Measurements from ENCODE around the gene TTN.

The TTN gene

DNA sequence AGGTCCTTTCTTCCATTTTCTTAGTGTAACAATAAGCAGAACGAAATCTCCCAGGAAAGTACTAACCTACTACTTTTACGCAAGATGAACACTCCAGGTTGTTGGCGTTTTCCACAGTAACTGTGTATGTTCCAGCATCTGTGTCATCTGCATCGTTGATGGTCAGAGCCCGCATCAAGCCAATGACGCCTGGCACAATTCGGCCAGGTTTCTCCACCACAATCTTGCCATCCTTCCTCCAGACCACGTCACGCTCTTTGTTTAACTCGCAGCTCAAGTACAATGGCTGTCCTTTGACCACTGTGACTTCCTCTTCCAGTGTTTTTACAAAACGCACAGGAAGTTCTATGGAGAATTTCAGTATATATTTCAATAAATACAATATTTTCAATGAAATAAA is 171.3 kb downstream of the TTN start:
- no peak overlapping the region for H3K27ac ChIP-seq
- in situ Hi-C loops (cut with HindIII; ENCODE audit: low pct_ligation_motif_present, low sequenced_read_pairs) = no loop called here
- H3K36me3 ChIP-seq (replicated peaks) = no peaks in the 10 kb centered on the region
- TF ChIP-seq, protein P1, sequence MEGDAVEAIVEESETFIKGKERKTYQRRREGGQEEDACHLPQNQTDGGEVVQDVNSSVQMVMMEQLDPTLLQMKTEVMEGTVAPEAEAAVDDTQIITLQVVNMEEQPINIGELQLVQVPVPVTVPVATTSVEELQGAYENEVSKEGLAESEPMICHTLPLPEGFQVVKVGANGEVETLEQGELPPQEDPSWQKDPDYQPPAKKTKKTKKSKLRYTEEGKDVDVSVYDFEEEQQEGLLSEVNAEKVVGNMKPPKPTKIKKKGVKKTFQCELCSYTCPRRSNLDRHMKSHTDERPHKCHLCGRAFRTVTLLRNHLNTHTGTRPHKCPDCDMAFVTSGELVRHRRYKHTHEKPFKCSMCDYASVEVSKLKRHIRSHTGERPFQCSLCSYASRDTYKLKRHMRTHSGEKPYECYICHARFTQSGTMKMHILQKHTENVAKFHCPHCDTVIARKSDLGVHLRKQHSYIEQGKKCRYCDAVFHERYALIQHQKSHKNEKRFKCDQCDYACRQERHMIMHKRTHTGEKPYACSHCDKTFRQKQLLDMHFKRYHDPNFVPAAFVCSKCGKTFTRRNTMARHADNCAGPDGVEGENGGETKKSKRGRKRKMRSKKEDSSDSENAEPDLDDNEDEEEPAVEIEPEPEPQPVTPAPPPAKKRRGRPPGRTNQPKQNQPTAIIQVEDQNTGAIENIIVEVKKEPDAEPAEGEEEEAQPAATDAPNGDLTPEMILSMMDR (IDR thresholded peaks at IDR 0.05; ENCODE audit: low read depth, low read length, missing control alignments) = no peak
- DNase-seq = no peak
- H3K4me3 ChIP-seq (ENCODE audit: low read depth, low read length) = no peak overlapping the region
- H3K27me3 ChIP-seq (replicated peaks) = no peaks in the 10 kb centered on the region

DNA sequence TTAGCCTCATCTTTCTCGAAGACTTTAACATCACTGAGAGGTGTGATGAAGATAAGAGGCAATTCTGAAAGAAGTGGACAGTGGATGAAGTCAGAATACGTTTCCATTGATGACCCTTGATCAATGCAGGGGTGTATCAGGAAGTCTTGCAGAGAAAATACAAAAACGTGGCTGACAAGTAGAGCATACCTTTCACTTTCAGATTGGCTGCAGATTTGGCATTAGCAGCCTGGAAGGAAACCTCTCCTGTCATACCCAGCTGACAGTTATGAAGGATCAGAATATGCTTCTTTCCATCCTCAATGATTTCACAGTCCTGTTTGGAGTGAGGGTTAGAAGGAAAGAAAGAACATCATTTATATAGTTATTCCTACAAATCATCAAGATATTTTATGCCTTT is 174.5 kb downstream of the TTN start:
- H3K4me3 ChIP-seq (ENCODE audit: low read depth, low read length) = no peak overlapping the region
- TF ChIP-seq, protein P1 (IDR thresholded peaks at IDR 0.05; ENCODE audit: low read depth, low read length, missing control alignments) = no peak
- no peaks in the 10 kb centered on the region for H3K27me3 ChIP-seq (replicated peaks)
- in situ Hi-C loops (cut with HindIII; ENCODE audit: low pct_ligation_motif_present, low sequenced_read_pairs) = no loop called here
- no peak overlapping the region for H3K27ac ChIP-seq
- H3K36me3 ChIP-seq (replicated peaks) = no peaks in the 10 kb centered on the region
- DNase-seq = no peak

DNA sequence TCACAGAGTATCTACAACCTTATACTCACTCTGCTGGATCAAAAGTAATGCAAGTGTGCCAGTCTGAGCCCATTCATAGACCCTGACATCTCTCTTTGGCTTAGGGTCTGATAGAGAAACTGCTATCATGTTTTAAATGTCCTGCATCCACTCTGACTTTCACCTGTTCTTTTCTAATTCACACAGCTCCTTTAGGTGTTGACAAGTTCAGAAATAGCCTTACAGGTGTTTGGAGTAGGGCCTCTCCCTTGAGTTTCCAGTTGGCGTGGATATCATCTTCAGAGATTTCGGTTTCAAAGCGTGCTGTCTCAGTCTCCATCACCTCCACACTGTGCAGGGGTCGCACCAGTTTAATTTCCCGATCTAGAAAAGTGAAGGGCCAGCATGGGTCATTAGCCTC is 176.6 kb downstream of the TTN start:
- Histone ChIP-seq H3K36me3 (replicated peaks) (no peaks in the 10 kb centered on the region), H3K27me3 (replicated peaks) (no peaks in the 10 kb centered on the region), H3K27ac (no peak overlapping the region), H3K4me3 (ENCODE audit: low read depth, low read length) (no peak overlapping the region)
- TF ChIP-seq, protein P1 (IDR thresholded peaks at IDR 0.05; ENCODE audit: low read depth, low read length, missing control alignments) = no peak
- no peak for DNase-seq
- in situ Hi-C loops (cut with HindIII; ENCODE audit: low pct_ligation_motif_present, low sequenced_read_pairs) = no loop called here

DNA sequence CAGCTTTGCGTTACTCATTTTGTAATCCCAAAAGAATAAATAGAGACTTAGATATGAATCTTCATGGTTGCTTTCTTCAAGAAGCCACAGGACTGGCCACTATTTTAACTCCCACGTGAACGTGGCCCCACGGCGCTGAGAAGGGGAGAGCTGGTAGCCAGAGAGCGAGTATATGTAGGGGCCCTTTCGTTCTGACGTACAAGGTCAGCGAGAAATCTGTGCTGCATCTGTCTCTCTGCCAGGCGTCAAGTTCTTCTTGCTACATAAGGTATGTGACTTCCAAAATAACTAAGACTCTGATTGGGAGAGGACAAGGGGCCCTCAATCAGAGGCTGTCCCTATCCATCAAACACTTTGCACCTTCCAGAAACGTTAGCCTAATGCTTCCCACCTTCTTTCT is 177.8 kb downstream of the TTN start:
- H3K27ac ChIP-seq = no peak overlapping the region
- no peak overlapping the region for H3K4me3 ChIP-seq (ENCODE audit: low read depth, low read length)
- in situ Hi-C loops (cut with HindIII; ENCODE audit: low pct_ligation_motif_present, low sequenced_read_pairs) = no loop called here
- no peak for DNase-seq
- TF ChIP-seq, protein P1 (IDR thresholded peaks at IDR 0.05; ENCODE audit: low read depth, low read length, missing control alignments) = no peak
- H3K36me3 ChIP-seq (replicated peaks) = no peaks in the 10 kb centered on the region
- no peaks in the 10 kb centered on the region for H3K27me3 ChIP-seq (replicated peaks)

DNA sequence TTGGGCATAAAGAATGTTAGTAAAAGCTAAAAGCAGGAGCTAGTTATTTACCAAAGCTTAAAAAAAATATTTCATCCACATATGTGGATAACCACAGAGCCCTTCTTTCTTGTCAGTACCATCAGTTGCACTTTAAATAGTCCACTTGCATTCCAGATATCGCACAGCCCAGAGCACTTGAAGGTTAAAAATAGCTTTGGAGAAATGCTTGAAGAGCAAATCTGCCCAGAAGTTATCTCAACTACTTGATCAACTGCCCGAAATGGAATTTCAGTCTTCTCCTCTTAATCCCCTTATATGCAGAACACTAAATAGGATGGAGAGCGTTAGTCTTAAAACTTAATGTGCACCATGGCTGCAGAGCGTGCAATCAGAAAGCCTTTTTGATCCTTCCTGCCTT is 178.6 kb downstream of the TTN start:
- TF ChIP-seq, protein P1 (IDR thresholded peaks at IDR 0.05; ENCODE audit: low read depth, low read length, missing control alignments) = no peak
- Histone ChIP-seq H3K27ac (no peak overlapping the region), H3K36me3 (replicated peaks) (no peaks in the 10 kb centered on the region), H3K4me3 (ENCODE audit: low read depth, low read length) (no peak overlapping the region), H3K27me3 (replicated peaks) (no peaks in the 10 kb centered on the region)
- in situ Hi-C loops (cut with HindIII; ENCODE audit: low pct_ligation_motif_present, low sequenced_read_pairs) = no loop called here
- no peak for DNase-seq

DNA sequence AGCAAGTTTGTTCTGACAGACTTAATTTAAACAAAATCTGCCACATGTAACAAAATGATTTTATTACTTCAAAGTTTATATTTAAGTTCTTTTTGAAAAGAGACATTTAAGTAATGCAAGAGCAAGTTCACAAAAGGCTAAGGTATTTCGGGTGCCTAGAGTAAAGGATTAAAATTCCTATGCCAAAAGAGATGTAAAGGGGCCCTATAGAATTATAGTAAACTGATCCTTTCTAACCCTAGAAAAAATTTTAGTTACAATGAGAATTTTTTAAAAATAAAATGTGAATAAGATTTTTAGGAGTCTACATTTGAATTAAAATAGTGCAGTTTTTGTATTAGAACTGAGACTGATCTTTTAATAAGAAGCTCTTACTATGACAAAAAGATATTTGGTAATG is 179.8 kb downstream of the TTN start:
- TF ChIP-seq, protein P1 (IDR thresholded peaks at IDR 0.05; ENCODE audit: low read depth, low read length, missing control alignments) = no peak
- no peak for DNase-seq
- in situ Hi-C loops (cut with HindIII; ENCODE audit: low pct_ligation_motif_present, low sequenced_read_pairs) = no loop called here
- H3K36me3 ChIP-seq (replicated peaks) = no peaks in the 10 kb centered on the region
- no peak overlapping the region for H3K4me3 ChIP-seq (ENCODE audit: low read depth, low read length)
- no peak overlapping the region for H3K27ac ChIP-seq
- no peaks in the 10 kb centered on the region for H3K27me3 ChIP-seq (replicated peaks)
